Stimulated activated CD8-positive, alpha-beta memory T cell treated with anti-CD3 and anti-CD28 coated beads, Interleukin-15, amount 100 ng/mL, for 4 hours (primary cell): Measurements from ENCODE around the gene MAP3K5.

Experiments used
- DNase-seq, 2 donors: peaks; one replicate each; pipeline ENCODE4 v3.0.0-alpha.2; 2020; ENCODE audit warnings: low read depth in 2 of 2

Gene MAP3K5

GRCh38 chr6:136685540-136686108 is 106.7 kb downstream of the MAP3K5 start:
- no peak for DNase-seq

DNA sequence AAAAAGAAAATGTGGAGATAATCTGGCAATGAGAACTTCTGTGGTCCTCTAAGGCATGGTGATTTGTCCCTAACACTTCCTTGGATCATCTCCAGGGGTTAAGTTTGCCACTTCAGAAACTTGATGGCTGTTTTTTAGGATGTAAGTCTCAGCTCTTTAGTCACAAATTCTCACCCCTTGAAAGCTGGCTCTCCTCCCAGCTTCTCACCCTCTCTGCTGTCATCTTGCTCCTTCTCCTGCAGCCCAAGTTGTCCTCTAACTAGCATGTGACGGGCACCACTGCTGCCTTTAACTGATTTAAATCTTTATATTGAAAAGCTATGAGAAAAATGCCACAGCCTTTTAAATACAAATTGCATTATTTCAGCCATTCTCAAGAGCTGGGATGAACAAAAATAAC is 107.8 kb downstream of the MAP3K5 start:
- no peak for DNase-seq

DNA sequence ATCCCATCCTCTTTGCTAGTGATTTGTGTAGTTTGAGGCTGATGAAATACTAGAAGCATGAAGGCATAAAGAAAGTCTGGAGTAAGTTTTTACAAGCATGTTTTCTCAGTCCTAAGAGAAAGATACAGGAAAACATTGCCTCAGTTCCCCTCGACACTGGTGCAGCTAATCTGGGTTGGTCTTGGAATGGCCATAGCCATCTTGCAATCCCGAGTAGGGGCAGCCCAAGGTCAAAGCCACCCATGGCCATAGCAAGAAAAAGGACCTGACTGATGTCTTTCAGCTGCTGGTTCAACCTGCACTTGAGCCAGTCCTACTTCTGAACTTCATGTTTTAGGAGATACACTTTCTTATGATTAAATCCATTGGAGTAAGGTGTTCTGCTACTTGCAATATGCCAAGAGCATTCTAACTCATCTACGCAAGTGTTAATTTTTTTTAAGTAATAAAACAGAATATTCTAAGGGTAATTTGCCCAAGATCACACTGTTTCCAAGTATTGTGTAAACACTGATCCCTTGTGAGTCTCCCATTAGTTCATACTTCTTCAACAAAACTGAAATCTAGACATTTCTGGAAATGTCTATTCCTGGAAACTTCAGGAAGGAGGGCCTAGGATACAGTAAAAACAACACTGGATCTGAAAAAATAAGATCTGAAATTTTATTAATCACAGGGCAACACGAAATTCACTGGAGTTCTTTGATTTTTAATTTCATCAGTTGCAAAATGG is 108.9 kb downstream of the MAP3K5 start:
- DNase-seq, result no peak

- no peak for DNase-seq
Measured at GRCh38 chr6:136682292-136682691, 110.0 kb downstream of the MAP3K5 start.

GRCh38 chr6:136677822-136678221 is 114.5 kb downstream of the MAP3K5 start:
- no peak for DNase-seq

DNA sequence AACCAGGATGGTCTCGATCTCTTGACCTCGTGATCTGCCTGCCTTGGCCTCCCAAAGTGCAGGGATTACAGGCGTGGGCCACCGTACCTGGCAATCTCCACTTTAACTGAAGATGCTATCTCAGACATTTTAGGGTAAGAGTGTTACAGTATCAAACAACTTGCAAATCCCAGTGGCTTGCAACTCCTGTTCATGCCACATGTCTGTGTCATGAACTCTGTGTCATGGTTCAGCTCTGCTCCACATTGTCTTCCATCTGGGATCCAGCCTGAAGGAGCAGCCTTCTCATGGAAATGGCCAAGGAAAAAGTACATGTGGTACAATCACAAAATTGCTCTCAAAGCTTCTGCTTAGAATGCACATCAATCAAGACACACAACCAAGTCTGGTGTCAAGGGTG is 114.9 kb downstream of the MAP3K5 start:
- DNase-seq, result no peak

DNA sequence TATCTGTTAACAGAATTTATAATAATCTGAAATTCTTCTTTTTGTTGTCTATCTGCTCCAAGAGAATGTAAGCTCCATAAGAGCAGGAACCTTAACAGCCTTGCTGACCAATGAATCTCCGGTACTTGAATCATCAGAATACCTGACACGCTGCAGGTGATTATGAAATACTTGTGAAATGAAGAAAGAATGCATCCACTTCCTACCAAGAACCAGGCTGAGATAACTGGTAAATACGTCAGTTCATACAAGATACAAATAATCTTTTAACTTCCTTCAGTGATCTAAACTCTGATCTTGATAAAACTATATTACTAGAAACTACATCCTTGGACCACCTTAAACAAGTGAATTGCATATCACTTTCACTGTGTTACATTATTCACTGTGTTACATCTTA is 116.2 kb downstream of the MAP3K5 start:
- no peak for DNase-seq

DNA sequence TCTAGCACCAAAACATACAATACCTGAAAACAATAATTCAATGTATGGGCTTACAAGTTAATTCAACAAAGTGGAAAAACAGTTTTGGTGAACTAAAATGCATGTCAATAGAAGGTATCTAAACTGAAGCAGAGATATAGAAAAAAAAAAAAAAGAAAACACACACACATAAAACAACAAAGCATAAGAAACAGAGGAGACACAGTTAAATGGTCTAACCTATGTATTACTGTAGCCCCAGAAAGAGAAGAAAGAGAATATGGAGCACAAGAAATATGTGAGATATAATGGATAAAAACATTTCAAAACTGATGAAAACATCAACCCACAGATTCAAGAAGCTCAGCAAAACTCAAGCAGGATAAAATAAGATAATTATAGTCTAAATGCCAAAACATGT is 118.7 kb downstream of the MAP3K5 start:
- DNase-seq, result no peak

DNA sequence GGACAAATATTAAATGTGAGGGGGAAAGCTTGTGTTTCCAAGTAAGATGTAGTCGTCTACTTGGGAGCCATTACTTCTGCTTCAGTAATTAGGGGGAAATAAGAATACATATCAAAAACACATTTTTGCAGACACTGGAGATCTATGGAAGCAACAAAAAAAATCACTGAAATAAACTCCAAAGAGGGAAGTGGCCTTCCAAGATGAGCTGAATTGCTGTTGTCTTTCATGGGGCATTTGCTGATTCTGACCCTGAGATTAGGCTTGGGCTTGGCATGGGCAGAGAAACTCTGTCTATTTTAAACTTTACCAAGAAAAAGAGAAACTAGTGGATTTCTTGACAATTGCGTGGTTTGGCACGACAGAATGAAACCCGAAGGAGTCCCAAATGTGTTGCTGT is 120.1 kb downstream of the MAP3K5 start:
- no peak for DNase-seq

GRCh38 chr6:136669299-136669699 is 123.0 kb downstream of the MAP3K5 start:
- DNase-seq, result no peak

DNA sequence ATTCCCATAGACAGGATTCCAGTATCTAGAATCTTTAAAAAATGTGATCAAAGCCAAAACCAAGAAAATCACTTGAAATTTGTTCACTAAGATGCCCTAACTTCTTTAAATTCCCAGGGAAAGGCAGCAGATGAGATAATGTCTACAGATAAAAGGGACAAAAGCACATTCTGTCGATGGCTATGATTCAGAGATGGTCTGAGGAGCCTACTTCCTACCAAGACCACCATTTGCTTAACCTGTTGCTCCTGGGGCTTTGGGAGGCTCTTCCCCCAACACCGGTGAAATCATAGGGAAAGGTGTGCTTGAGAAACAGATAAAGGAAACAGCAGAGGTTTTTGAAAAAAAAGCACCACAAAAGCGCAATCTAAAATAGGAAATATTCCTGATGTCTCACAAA is 123.7 kb downstream of the MAP3K5 start:
- DNase-seq, result no peak

DNA sequence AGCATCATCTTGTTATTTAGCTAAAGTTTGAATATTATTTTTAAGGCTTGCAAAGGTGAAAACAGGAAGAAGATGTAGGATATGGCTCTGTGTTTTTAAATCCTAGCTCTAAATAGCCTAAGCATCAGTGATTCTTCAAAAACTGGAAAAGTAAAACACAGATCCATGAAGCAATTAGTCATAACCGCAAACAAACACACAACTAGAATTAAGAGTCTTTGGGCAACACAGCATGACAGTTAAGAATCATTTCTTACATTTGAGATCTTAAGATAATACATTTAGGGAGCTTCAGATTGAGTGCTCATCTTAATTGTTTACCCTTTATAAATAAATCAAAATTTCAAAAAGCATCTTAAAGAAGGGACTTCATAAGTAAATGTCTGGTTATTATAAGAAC is 126.2 kb downstream of the MAP3K5 start:
- DNase-seq, result no peak

GRCh38 chr6:136662347-136663237 is 129.7 kb downstream of the MAP3K5 start:
- no peak for DNase-seq

- no peak for DNase-seq
Measured at GRCh38 chr6:136660727-136661126, 131.6 kb downstream of the MAP3K5 start.

GRCh38 chr6:136659991-136660499 is 132.2 kb downstream of the MAP3K5 start:
- DNase-seq, result no peak

GRCh38 chr6:136658711-136659110 is 133.6 kb downstream of the MAP3K5 start:
- DNase-seq, result no peak

- DNase-seq, result no peak
Measured at GRCh38 chr6:136657666-136658065, 134.6 kb downstream of the MAP3K5 start.

GRCh38 chr6:136656121-136656520 is 136.2 kb downstream of the MAP3K5 start:
- no peak for DNase-seq

DNA sequence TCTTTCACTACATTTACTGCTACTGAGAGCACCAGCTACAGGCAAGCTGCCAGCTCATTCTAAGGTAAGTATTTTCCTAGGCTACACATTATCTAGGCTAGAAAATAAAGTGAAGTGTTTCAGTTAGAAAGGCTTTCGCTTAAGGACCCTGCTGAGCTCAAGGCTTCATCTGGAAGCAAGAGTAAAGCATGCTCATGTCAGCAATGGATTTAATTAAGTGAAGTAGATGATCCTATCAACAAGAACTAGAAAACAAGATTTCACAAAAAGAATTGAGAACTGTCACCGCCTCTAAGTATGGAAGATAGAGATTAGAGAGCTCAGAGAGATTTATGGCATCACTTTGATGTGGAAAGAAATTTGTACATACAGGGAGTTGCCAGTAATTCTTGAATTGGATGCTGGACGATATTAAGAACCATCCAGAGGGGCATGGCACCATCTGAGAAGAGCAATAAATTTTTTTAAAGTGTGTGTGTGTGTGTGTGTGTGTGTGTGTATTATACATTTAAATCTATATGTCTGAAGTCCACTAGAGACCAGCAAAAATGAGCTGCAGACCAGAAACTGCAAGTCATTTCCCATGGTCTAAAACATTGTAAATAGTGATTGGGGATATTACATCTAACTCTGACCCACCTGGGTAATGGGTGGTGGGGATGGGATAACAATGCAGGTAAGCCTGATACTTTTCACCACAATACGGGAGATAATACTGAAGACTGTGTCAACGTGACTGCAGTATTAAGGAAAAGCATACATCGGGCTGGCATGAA is 136.8 kb downstream of the MAP3K5 start:
- DNase-seq, result no peak

GRCh38 chr6:136654086-136654485 is 138.2 kb downstream of the MAP3K5 start:
- DNase-seq, result no peak

- no peak for DNase-seq
Measured at GRCh38 chr6:136652656-136653055, 139.6 kb downstream of the MAP3K5 start.

- no peak for DNase-seq
Measured at GRCh38 chr6:136651982-136652381, 140.3 kb downstream of the MAP3K5 start.
